ENCODE measurements around the gene PRR22.
"Not testable (repeated sequence)": the region's sequence is repeated elsewhere in the genome, so short reads cannot be mapped to it uniquely, and the experiment has no call there.

PRR22 gene

GRCh38 chr19:5743630-5744029 lies 40.9 kb downstream of the PRR22 start:
- no peak for DNase-seq

- no peak for DNase-seq
Observed at GRCh38 chr19:5742051-5742450, 42.5 kb downstream of the PRR22 start.

GRCh38 chr19:5738423-5738822 lies 46.1 kb downstream of the PRR22 start:
- no peak for DNase-seq

- not testable (repeated sequence) for DNase-seq
Observed at GRCh38 chr19:5733172-5733571, 51.4 kb downstream of the PRR22 start.

All from activated CD4-positive, alpha-beta T cell treated with anti-CD3 and anti-CD28 coated beads, Interleukin-10, Interleukin-2, amounts not matched to agents 100 ng/mL and 50 ng/mL, durations not matched to agents 16 hours and 8 hours (primary cell).